HG02885 (cell line): ENCODE results near the gene PPM1H.
"Not testable (repeated sequence)": the region's sequence is repeated elsewhere in the genome, so short reads cannot be mapped to it uniquely, and the experiment has no call there.

Experiments used
- ATAC-seq: cut with Tn5 transposase; IDR thresholded peaks from one replicate; pipeline ENCODE4 v1.9.1; 2021; ENCODE audit warnings: mild to moderate bottlenecking; ENCODE audit not compliant: unreplicated experiment, poor library complexity

The PPM1H gene

GRCh38 chr12:62934799-62935674 lies at the start of gene PPM1H:
Gene PPM1H (minus strand): TSS chr12:62935150. CDS start chr12:62934736, 414 bp downstream.
- peak; percentile 81 for ATAC-seq

- ATAC-seq: no peak
Observed at GRCh38 chr12:62983594-62983993, 48.6 kb upstream of the PPM1H start.

- ATAC-seq: no peak
Observed at GRCh38 chr12:62978768-62979167, 43.8 kb upstream of the PPM1H start.

GRCh38 chr12:62977883-62978282 lies 42.9 kb upstream of the PPM1H start:
- ATAC-seq: no peak

- no peak for ATAC-seq
Observed at GRCh38 chr12:62977418-62977817, 42.5 kb upstream of the PPM1H start.

GRCh38 chr12:62976110-62976662 lies 41.2 kb upstream of the PPM1H start:
- ATAC-seq: no peak

GRCh38 chr12:62971769-62972525 lies 37.0 kb upstream of the PPM1H start:
- no peak for ATAC-seq

GRCh38 chr12:62969695-62970094 lies 34.7 kb upstream of the PPM1H start:
- no peak for ATAC-seq

GRCh38 chr12:62967701-62968100 lies 32.8 kb upstream of the PPM1H start:
- ATAC-seq: no peak

- ATAC-seq: no peak
Observed at GRCh38 chr12:62966990-62967506, 32.1 kb upstream of the PPM1H start.

GRCh38 chr12:62966446-62966989 lies 31.6 kb upstream of the PPM1H start:
- ATAC-seq: not testable (repeated sequence)

- ATAC-seq: not testable (repeated sequence)
Observed at GRCh38 chr12:62965700-62966099, 30.8 kb upstream of the PPM1H start.

- not testable (repeated sequence) for ATAC-seq
Observed at GRCh38 chr12:62965242-62965641, 30.3 kb upstream of the PPM1H start.

GRCh38 chr12:62963486-62964041 lies 28.6 kb upstream of the PPM1H start:
- no peak for ATAC-seq

GRCh38 chr12:62960324-62960723 lies 25.4 kb upstream of the PPM1H start:
- no peak for ATAC-seq

- ATAC-seq: no peak
Observed at GRCh38 chr12:62959745-62960144, 24.8 kb upstream of the PPM1H start.

GRCh38 chr12:62957233-62957953 lies 22.4 kb upstream of the PPM1H start:
- no peak for ATAC-seq

- ATAC-seq: no peak
Observed at GRCh38 chr12:62955678-62956077, 20.7 kb upstream of the PPM1H start.

- no peak for ATAC-seq
Observed at GRCh38 chr12:62950317-62950716, 15.4 kb upstream of the PPM1H start.

- ATAC-seq: no peak
Observed at GRCh38 chr12:62948123-62948522, 13.2 kb upstream of the PPM1H start.
